K562 (cell line): ENCODE measurements around the gene TSPAN18. TPM values are rescaled to one million over a fixed set of nuclear protein-coding genes. Genes with fewer than 3 reads are reported as not detected.
A peak's percentile ranks its signal among the peaks of the same experiment; 100 is the strongest.

Experiments
- BRD9 ChIP-seq: fragments of 450-650 bp; IDR thresholded peaks from 2 replicates; pipeline ENCODE4 v1.6.1; 2018; ENCODE audit warnings: low read depth; ENCODE audit not compliant: partially characterized antibody
- DDX20 ChIP-seq: fragments of 450-650 bp; IDR thresholded peaks from 2 replicates; pipeline ENCODE4 v1.6.1; 2016; ENCODE audit warnings: missing genetic modification characterization, low read depth, mild to moderate bottlenecking, missing compliant biosample characterization, moderate library complexity
- GATA2 ChIP-seq: sonication (generic); formaldehyde crosslinking; IDR thresholded peaks from 2 replicates; pipeline ENCODE4 v1.4.0; 2020; ENCODE audit warnings: mild to moderate bottlenecking, missing genetic modification reagents
- KLF10 ChIP-seq: fragments of 250-450 bp; sonication (Bioruptor Pico); IDR thresholded peaks from 2 replicates; pipeline ENCODE4 v1.6.1; 2021; ENCODE audit warnings: matching md5 sums
- LEF1 ChIP-seq: fragments of 450-650 bp; IDR thresholded peaks from 2 replicates; pipeline ENCODE4 v1.6.1; 2016; ENCODE audit warnings: mild to moderate bottlenecking
- NR3C1 ChIP-seq: sonication (generic); formaldehyde crosslinking; IDR thresholded peaks from 2 replicates; pipeline ENCODE4 v1.8.1; 2022; ENCODE audit warnings: missing genetic modification reagents
- RBM22 ChIP-seq: fragments of 200-400 bp; formaldehyde crosslinking; IDR thresholded peaks from 2 replicates; pipeline ENCODE4 v1.6.1; 2018; ENCODE audit warnings: low read length, low read depth; ENCODE audit not compliant: poor library complexity, severe bottlenecking
- RFX7 ChIP-seq: fragments of 250-450 bp; sonication (Bioruptor Pico); IDR thresholded peaks from 2 replicates; pipeline ENCODE4 v1.5.1; 2021; ENCODE audit warnings: mild to moderate bottlenecking
- SAP30 ChIP-seq: fragments of 200-600 bp; sonication (generic); IDR thresholded peaks from 2 replicates; pipeline ENCODE4 v1.6.1; 2012; ENCODE audit warnings: borderline replicate concordance, low read depth, mild to moderate bottlenecking, moderate library complexity, low read length, control low read depth, inconsistent platforms; ENCODE audit not compliant: insufficient read depth, poor library complexity, severe bottlenecking
- STAT5A ChIP-seq: IDR thresholded peaks from 2 replicates; pipeline ENCODE4 v1.6.1; 2012; ENCODE audit warnings: low read length, inconsistent platforms, borderline replicate concordance
- TAL1 ChIP-seq: fragments of 450-650 bp; IDR thresholded peaks from 2 replicates; pipeline ENCODE4 v1.6.1; 2016; ENCODE audit warnings: mild to moderate bottlenecking
- ZC3H4 ChIP-seq: sonication (generic); formaldehyde crosslinking; IDR thresholded peaks from 2 replicates; pipeline ENCODE4 v1.9.0; 2021; ENCODE audit warnings: missing genetic modification reagents, borderline replicate concordance
- ZNF263 ChIP-seq: sonication (generic); formaldehyde crosslinking; IDR thresholded peaks from 2 replicates; pipeline ENCODE4 v1.8.0; 2022; ENCODE audit warnings: mild to moderate bottlenecking, missing genetic modification reagents, borderline replicate concordance
- ZNF311 ChIP-seq: fragments of 250-450 bp; sonication (Bioruptor Pico); IDR thresholded peaks from 2 replicates; pipeline ENCODE4 v1.4.0; 2020; ENCODE audit warnings: mild to moderate bottlenecking, moderate library complexity
- polyA plus RNA-seq, 8 experiments: library from polyadenylated mRNA; depleted of rRNA in 4 of 8; stranded (reverse) in 5 of 8; unstranded in 3 of 8; fragments of >200 nt; fragmentation: Nextera tagmentation in 2 of 8; fragmentation: Illumina TruSeq in 1 of 8; extraction: Ambion mirVana in 2 of 8; extraction: Trizol in 1 of 8; gene quantifications; 2 replicates each; pipeline versions ENCODE4 v1.2.1 to v1.2.3, GENCODE V29; 2011 to 2014; ENCODE audit warnings: inconsistent platforms in 1 of 8, missing spikeins in 1 of 8
- total RNA-seq, 7 experiments: library from RNA; depleted of rRNA in 6 of 7; stranded (reverse); fragments of >200 nt in 6 of 7; fragmentation: Illumina TruSeq in 2 of 7; extraction: Trizol in 2 of 7; gene quantifications; 2 replicates each; pipeline versions ENCODE4 v1.2.1 to v1.2.3, GENCODE V29; 2011 to 2021; ENCODE audit warnings: low replicate concordance in 1 of 7
- TF ChIP-seq, protein P1 (sequence below): fragments of 450-650 bp; IDR thresholded peaks from 2 replicates; pipeline ENCODE4 v1.6.1; 2018; ENCODE audit warnings: mild to moderate bottlenecking, low read depth; ENCODE audit not compliant: partially characterized antibody
- TF ChIP-seq, protein P2 (sequence below): fragments of 250-450 bp; sonication (Bioruptor Pico); IDR thresholded peaks from 2 replicates; pipeline ENCODE4 v1.5.0; 2021
- TF ChIP-seq, protein P3 (sequence below): IDR thresholded peaks from 2 replicates; pipeline ENCODE4 v1.6.1; 2011; ENCODE audit warnings: borderline replicate concordance, low read depth, mild to moderate bottlenecking, moderate library complexity, low read length; ENCODE audit not compliant: insufficient read depth, poor library complexity, severe bottlenecking
- TF ChIP-seq, protein P4 (sequence below): fragments of 250-450 bp; sonication (Bioruptor Pico); IDR thresholded peaks from 2 replicates; pipeline ENCODE4 v1.4.0; 2020
- TF ChIP-seq, protein P5 (sequence below): sonication (generic); formaldehyde crosslinking; IDR thresholded peaks from 2 replicates; pipeline ENCODE4 v1.8.0; 2022; ENCODE audit warnings: mild to moderate bottlenecking, missing genetic modification reagents
- TF ChIP-seq, protein P6 (sequence below): fragments of 250-450 bp; sonication (Bioruptor Pico); IDR thresholded peaks from 2 replicates; pipeline ENCODE4 v1.4.0; 2020; ENCODE audit warnings: borderline replicate concordance

Gene TSPAN18
- total and polyA plus RNA-seq, 9 of the 15 experiments (the other 6 are each of a cell fraction or from before 2014, with no cell fraction given), result 0.17 to 0.35 (median 0.22) TPM; not detected in 4

DNA sequence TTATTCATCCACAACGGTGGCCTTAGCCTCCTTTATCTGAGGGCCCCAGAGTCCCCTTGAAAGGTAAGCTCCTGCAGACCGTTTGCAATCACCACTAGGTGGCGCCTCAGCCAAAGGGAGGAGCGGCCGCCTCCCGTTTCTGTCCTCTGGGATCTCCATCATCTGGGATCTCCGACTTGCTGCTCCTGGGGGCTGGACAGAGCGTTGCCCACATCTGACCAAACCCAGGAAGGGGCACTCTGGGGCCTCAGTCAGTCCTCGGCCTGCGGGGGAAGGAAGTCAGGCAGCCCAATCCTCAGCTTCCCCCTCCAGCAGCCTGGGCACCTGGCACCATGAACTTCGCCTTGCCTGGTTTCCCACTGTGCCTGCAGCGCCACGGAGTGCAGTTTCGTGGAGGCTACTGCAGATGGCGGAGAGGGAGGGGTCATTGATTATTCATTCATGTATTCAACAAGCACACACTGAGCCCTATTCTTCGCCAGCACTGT is 200.5 kb downstream of the TSPAN18 start (continued):
- TF ChIP-seq BRD9, result no peak
- no peak for TF ChIP-seq ZNF311 (CRISPR knock-in tag)
- TF ChIP-seq, protein P1, sequence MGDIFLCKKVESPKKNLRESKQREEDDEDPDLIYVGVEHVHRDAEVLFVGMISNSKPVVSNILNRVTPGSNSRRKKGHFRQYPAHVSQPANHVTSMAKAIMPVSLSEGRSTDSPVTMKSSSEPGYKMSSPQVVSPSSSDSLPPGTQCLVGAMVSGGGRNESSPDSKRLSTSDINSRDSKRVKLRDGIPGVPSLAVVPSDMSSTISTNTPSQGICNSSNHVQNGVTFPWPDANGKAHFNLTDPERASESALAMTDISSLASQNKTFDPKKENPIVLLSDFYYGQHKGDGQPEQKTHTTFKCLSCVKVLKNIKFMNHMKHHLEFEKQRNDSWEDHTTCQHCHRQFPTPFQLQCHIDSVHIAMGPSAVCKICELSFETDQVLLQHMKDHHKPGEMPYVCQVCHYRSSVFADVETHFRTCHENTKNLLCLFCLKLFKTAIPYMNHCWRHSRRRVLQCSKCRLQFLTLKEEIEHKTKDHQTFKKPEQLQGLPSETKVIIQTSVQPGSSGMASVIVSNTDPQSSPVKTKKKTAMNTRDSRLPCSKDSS, result no peak
- TF ChIP-seq, protein P2, sequence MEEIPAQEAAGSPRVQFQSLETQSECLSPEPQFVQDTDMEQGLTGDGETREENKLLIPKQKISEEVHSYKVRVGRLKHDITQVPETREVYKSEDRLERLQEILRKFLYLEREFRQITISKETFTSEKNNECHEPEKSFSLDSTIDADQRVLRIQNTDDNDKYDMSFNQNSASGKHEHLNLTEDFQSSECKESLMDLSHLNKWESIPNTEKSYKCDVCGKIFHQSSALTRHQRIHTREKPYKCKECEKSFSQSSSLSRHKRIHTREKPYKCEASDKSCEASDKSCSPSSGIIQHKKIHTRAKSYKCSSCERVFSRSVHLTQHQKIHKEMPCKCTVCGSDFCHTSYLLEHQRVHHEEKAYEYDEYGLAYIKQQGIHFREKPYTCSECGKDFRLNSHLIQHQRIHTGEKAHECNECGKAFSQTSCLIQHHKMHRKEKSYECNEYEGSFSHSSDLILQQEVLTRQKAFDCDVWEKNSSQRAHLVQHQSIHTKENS (CRISPR knock-in tag), result no peak
- TF ChIP-seq TAL1, result no peak
- no peak for TF ChIP-seq RFX7
- TF ChIP-seq RBM22, result no peak
- TF ChIP-seq ZC3H4, result no peak
- 0 out of 2 replicates have a peak, but pooled peaks have one; percentile 22 for TF ChIP-seq ZNF263 (CRISPR knock-in tag)
- TF ChIP-seq LEF1, result no peak
- 0 out of 2 replicates have a peak, but pooled peaks have one; percentile 6 for TF ChIP-seq GATA2 (CRISPR knock-in tag)
- TF ChIP-seq, protein P3, sequence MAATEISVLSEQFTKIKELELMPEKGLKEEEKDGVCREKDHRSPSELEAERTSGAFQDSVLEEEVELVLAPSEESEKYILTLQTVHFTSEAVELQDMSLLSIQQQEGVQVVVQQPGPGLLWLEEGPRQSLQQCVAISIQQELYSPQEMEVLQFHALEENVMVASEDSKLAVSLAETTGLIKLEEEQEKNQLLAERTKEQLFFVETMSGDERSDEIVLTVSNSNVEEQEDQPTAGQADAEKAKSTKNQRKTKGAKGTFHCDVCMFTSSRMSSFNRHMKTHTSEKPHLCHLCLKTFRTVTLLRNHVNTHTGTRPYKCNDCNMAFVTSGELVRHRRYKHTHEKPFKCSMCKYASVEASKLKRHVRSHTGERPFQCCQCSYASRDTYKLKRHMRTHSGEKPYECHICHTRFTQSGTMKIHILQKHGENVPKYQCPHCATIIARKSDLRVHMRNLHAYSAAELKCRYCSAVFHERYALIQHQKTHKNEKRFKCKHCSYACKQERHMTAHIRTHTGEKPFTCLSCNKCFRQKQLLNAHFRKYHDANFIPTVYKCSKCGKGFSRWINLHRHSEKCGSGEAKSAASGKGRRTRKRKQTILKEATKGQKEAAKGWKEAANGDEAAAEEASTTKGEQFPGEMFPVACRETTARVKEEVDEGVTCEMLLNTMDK, result peak; percentile 49
- TF ChIP-seq, protein P4, sequence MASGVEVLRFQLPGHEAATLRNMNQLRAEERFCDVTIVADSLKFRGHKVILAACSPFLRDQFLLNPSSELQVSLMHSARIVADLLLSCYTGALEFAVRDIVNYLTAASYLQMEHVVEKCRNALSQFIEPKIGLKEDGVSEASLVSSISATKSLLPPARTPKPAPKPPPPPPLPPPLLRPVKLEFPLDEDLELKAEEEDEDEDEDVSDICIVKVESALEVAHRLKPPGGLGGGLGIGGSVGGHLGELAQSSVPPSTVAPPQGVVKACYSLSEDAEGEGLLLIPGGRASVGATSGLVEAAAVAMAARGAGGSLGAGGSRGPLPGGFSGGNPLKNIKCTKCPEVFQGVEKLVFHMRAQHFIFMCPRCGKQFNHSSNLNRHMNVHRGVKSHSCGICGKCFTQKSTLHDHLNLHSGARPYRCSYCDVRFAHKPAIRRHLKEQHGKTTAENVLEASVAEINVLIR (CRISPR knock-in tag), result no peak
- no peak for TF ChIP-seq STAT5A
- TF ChIP-seq, protein P5, sequence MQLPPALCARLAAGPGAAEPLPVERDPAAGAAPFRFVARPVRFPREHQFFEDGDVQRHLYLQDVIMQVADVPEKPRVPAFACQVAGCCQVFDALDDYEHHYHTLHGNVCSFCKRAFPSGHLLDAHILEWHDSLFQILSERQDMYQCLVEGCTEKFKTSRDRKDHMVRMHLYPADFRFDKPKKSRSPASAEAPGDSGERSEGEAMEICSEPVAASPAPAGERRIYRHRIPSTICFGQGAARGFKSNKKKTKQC (CRISPR knock-in tag), result 0 out of 2 replicates have a peak, but pooled peaks have one; percentile 14
- no peak for TF ChIP-seq KLF10 (CRISPR knock-in tag)
- TF ChIP-seq NR3C1 (CRISPR knock-in tag), result no peak
- TF ChIP-seq, protein P6, sequence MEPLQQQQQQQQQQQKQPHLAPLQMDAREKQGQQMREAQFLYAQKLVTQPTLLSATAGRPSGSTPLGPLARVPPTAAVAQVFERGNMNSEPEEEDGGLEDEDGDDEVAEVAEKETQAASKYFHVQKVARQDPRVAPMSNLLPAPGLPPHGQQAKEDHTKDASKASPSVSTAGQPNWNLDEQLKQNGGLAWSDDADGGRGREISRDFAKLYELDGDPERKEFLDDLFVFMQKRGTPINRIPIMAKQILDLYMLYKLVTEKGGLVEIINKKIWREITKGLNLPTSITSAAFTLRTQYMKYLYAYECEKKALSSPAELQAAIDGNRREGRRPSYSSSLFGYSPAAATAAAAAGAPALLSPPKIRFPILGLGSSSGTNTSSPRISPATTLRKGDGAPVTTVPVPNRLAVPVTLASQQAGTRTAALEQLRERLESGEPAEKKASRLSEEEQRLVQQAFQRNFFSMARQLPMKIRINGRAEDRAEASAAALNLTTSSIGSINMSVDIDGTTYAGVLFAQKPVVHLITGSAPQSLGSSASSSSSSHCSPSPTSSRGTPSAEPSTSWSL (CRISPR knock-in tag), result no peak
- TF ChIP-seq DDX20, result no peak
- no peak for TF ChIP-seq SAP30
